CD14-positive monocyte (primary cell): ENCODE measurements around the gene NEDD4L. TPM values are rescaled to one million over a fixed set of nuclear protein-coding genes. Genes with fewer than 3 reads are reported as not detected.

Source experiments
- DNase-seq, 3 donors: peaks; one replicate each; pipeline ENCODE4 v3.0.0-alpha.2; 2011 to 2022
- H2AFZ ChIP-seq: 2 replicates; pipeline ENCODE4 v1.6.0; 2012; ENCODE audit warnings: mild to moderate bottlenecking, low read depth, low read length, inconsistent platforms; ENCODE audit not compliant: insufficient read depth, poor library complexity, severe bottlenecking
- H3K27ac ChIP-seq, 2 donors: 1 replicate in 1 of 2; 2 replicates in 1 of 2; pipeline ENCODE4 v1.5.1; 2012 to 2013; ENCODE audit warnings: low read length in 2 of 2, control low read depth in 1 of 2, inconsistent platforms in 1 of 2, low read depth in 1 of 2, mild to moderate bottlenecking in 1 of 2
- H3K27me3 ChIP-seq, 2 donors: one replicate each; pipeline versions ENCODE4 v1.6.0 to v1.6.1; 2011 to 2013; ENCODE audit warnings: low read length in 2 of 2; ENCODE audit not compliant: control insufficient read depth in 2 of 2, insufficient read depth in 2 of 2
- H3K36me3 ChIP-seq, 2 donors: replicated peaks in 1 of 2; 1 replicate in 1 of 2; 2 replicates in 1 of 2; pipeline versions ENCODE4 v1.5.1 to v1.6.1; 2012 to 2013; ENCODE audit warnings: low read length in 2 of 2, control low read depth in 1 of 2, inconsistent platforms in 1 of 2, mild to moderate bottlenecking in 1 of 2; ENCODE audit not compliant: insufficient read depth in 2 of 2, control insufficient read depth in 1 of 2
- H3K4me1 ChIP-seq, 2 donors: 1 replicate in 1 of 2; 2 replicates in 1 of 2; pipeline versions ENCODE4 v1.5.1 to v1.6.1; 2012 to 2013; ENCODE audit warnings: low read length in 2 of 2, control low read depth in 1 of 2, inconsistent platforms in 1 of 2, mild to moderate bottlenecking in 1 of 2, moderate library complexity in 1 of 2; ENCODE audit not compliant: insufficient read depth in 2 of 2, control insufficient read depth in 1 of 2
- H3K4me2 ChIP-seq: replicated peaks from 2 replicates; pipeline ENCODE3; 2012; ENCODE audit warnings: low read length, moderate library complexity, mild to moderate bottlenecking; ENCODE audit not compliant: poor library complexity, severe bottlenecking; ENCODE audit errors: extremely low read depth
- H3K4me3 ChIP-seq, 3 experiments: fragments of 200-600 bp in 1 of 3; sonication (generic) in 1 of 3; replicated peaks in 1 of 3; 1 replicate in 2 of 3; 2 replicates in 1 of 3; pipeline ENCODE4 v1.5.1; 2011 to 2013; ENCODE audit warnings: low read length in 3 of 3, mild to moderate bottlenecking in 3 of 3, control low read depth in 2 of 3, low read depth in 2 of 3, inconsistent platforms in 1 of 3, moderate library complexity in 1 of 3
- H3K79me2 ChIP-seq: 2 replicates; pipeline ENCODE4 v1.6.0; 2012; ENCODE audit warnings: mild to moderate bottlenecking, control low read depth, inconsistent platforms, low read length, moderate library complexity; ENCODE audit not compliant: insufficient read depth
- H3K9ac ChIP-seq: 2 replicates; pipeline ENCODE4 v1.6.0; 2017; ENCODE audit warnings: low read length, mild to moderate bottlenecking; ENCODE audit not compliant: insufficient read depth, poor library complexity, severe bottlenecking
- H3K9me3 ChIP-seq, 2 donors: replicated peaks in 1 of 2; 1 replicate in 1 of 2; 2 replicates in 1 of 2; pipeline versions ENCODE4 v1.5.1 to v1.6.1; 2012 to 2013; ENCODE audit warnings: low read length in 2 of 2, control low read depth in 1 of 2; ENCODE audit not compliant: control insufficient read depth in 1 of 2, insufficient read depth in 1 of 2
- H4K20me1 ChIP-seq: 2 replicates; pipeline ENCODE4 v1.6.0; 2012; ENCODE audit warnings: mild to moderate bottlenecking, low read length, control low read depth, moderate library complexity; ENCODE audit not compliant: insufficient read depth
- H3K27ac Mint-ChIP-seq, 7 donors: one replicate each; pipeline ENCODE4 v1.8.0; 2020; ENCODE audit warnings: mild to moderate bottlenecking in 7 of 7, mixed read lengths in 7 of 7, moderate library complexity in 6 of 7, inconsistent platforms in 2 of 7
- H3K27me3 Mint-ChIP-seq, 3 donors: one replicate each; pipeline ENCODE4 v1.8.0; 2021 to 2022; ENCODE audit warnings: low read depth in 3 of 3, mild to moderate bottlenecking in 3 of 3, mixed read lengths in 3 of 3, moderate library complexity in 3 of 3, inconsistent platforms in 1 of 3
- H3K36me3 Mint-ChIP-seq, 2 donors: one replicate each; pipeline ENCODE4 v1.8.0; 2020; ENCODE audit warnings: mixed read lengths in 2 of 2, inconsistent platforms in 1 of 2, mild to moderate bottlenecking in 1 of 2
- H3K4me1 Mint-ChIP-seq: one replicate; pipeline ENCODE4 v1.8.0; 2020; ENCODE audit warnings: mild to moderate bottlenecking, mixed read lengths
- H3K4me3 Mint-ChIP-seq, 2 donors: one replicate each; pipeline ENCODE4 v1.8.0; 2020; ENCODE audit warnings: mild to moderate bottlenecking in 2 of 2, mixed read lengths in 2 of 2, moderate library complexity in 1 of 2
- H3K9me3 Mint-ChIP-seq, 7 donors: one replicate each; pipeline ENCODE4 v1.8.0; 2020 to 2022; ENCODE audit warnings: mixed read lengths in 7 of 7, mild to moderate bottlenecking in 6 of 7, moderate library complexity in 6 of 7, inconsistent platforms in 2 of 7
- WGBS: methylation state at CpG from one replicate; pipeline ENCODE4 v1.1.5; 2013; ENCODE audit warnings: missing lambda C conversion rate; ENCODE audit not compliant: insufficient coverage; 5-methylcytosine and 5-hydroxymethylcytosine counted together
- intact Hi-C, 2 donors: fragments of 100-400 bp; cut with micrococcal nuclease; formaldehyde crosslinking; loops; one replicate each; pipeline versions ENCODE4 v1.15.0 to v1.15.1; 2023
- polyA plus RNA-seq, 3 donors: library from polyadenylated mRNA; depleted of rRNA in 1 of 3; unstranded in 2 of 3; stranded (reverse) in 1 of 3; fragments of 300-500 nt in 2 of 3; fragments of >200 nt in 1 of 3; fragmentation: Illumina TruSeq in 2 of 3; gene quantifications; 1 replicate in 2 of 3; 2 replicates in 1 of 3; pipeline ENCODE4 v1.2.3, GENCODE V29; 2012 to 2021
- TF ChIP-seq, protein P1 (sequence below): fragments of 200-600 bp; IDR thresholded peaks from one replicate; pipeline ENCODE4 v1.8.0; 2022; ENCODE audit warnings: antibody characterized with exemption, mild to moderate bottlenecking

NEDD4L gene
- polyA plus RNA-seq, 3 donors, result 2.5 to 5.2 (median 4.5) TPM

DNA sequence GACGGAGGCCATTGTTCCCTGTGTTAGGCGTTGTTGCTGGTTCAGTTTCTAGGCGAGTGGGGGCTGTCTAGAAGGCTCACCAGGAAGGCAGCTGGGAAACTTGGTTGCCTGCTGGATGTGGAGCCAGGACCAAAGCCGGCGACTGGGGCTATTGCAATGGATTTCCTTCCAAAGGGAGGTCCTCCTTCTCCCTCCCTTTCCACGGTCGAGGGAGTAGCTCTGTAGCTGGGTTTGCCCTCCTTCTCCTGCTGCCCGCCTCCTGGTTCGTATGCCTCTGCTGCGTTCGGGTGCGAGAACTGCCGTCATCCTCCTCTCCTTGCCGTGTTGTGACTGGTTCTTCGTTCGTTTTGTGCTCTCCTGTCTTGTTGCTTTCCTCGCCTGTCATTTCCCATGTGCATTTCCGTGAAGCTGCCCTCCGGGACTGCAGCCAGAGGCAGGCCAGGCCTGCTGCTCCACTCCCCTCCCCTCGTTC is 203.4 kb downstream of the NEDD4L start:
- Histone ChIP-seq H3K27ac (no peak overlapping the region), H3K79me2 (no peaks in the 10 kb centered on the region), H3K9me3 (no peaks in the 10 kb centered on the region), H3K27me3 (no peaks in the 10 kb centered on the region), H4K20me1 (no peaks in the 10 kb centered on the region), H3K4me3 (no peak overlapping the region), H2AFZ (no peak overlapping the region), H3K4me2 (no peak overlapping the region), H3K4me1 (no peaks in the 10 kb centered on the region), H3K36me3 (no peaks in the 10 kb centered on the region), H3K9ac (no peak overlapping the region)
- no peaks in the 10 kb centered on the region for H3K4me1 Mint-ChIP-seq
- no peak overlapping the region for H3K27ac Mint-ChIP-seq
- H3K4me3 Mint-ChIP-seq, result no peak overlapping the region
- H3K36me3 Mint-ChIP-seq, result no peaks in the 10 kb centered on the region
- 96% methylated on average over 17 of the region's 20 CpGs for WGBS
- no peaks in the 10 kb centered on the region for H3K9me3 Mint-ChIP-seq
- no peak for DNase-seq
- peaks cover under 1 to 9% (median 5%) of the 10 kb centered on the region in 3 donors for H3K27me3 Mint-ChIP-seq
- intact Hi-C loops, result no loop called here
- TF ChIP-seq, protein P1, sequence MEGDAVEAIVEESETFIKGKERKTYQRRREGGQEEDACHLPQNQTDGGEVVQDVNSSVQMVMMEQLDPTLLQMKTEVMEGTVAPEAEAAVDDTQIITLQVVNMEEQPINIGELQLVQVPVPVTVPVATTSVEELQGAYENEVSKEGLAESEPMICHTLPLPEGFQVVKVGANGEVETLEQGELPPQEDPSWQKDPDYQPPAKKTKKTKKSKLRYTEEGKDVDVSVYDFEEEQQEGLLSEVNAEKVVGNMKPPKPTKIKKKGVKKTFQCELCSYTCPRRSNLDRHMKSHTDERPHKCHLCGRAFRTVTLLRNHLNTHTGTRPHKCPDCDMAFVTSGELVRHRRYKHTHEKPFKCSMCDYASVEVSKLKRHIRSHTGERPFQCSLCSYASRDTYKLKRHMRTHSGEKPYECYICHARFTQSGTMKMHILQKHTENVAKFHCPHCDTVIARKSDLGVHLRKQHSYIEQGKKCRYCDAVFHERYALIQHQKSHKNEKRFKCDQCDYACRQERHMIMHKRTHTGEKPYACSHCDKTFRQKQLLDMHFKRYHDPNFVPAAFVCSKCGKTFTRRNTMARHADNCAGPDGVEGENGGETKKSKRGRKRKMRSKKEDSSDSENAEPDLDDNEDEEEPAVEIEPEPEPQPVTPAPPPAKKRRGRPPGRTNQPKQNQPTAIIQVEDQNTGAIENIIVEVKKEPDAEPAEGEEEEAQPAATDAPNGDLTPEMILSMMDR, result no peak

DNA sequence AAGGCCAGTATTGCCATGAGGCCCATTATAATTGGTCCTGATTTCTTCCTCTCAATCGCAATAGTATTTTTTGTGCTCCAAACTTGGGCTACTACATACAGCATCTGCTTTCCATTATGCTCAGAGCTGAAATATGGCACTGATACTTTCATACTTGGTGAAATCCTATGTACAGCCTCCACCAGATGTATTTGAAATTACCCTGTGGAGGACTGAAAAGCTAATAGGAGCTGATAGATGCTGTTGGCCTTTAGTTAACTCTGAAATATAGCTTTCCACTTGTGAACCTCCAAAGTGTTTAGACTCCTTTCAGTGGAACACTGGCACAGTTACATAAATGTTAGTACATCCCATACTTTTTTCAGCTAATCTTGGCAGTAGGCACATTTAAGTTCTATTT is 205.7 kb downstream of the NEDD4L start:
- peaks cover 0 to 3% (median 0%) of the 10 kb centered on the region in 7 donors for H3K9me3 Mint-ChIP-seq
- H3K79me2 ChIP-seq, result no peaks in the 10 kb centered on the region
- H3K4me2 ChIP-seq, result no peak overlapping the region
- H4K20me1 ChIP-seq, result no peaks in the 10 kb centered on the region
- no peak overlapping the region for H3K27ac ChIP-seq
- H3K4me3 ChIP-seq, result no peak overlapping the region
- H3K27me3 Mint-ChIP-seq, result peaks cover 0 to 6% (median 3%) of the 10 kb centered on the region in 3 donors
- no peak for DNase-seq
- H3K36me3 ChIP-seq, result no peaks in the 10 kb centered on the region
- H3K36me3 Mint-ChIP-seq, result no peaks in the 10 kb centered on the region
- intact Hi-C loops, result no loop called here
- no peaks in the 10 kb centered on the region for H3K4me1 Mint-ChIP-seq
- no peak overlapping the region for H2AFZ ChIP-seq
- H3K9ac ChIP-seq, result no peak overlapping the region
- H3K4me1 ChIP-seq, result no peaks in the 10 kb centered on the region
- H3K4me3 Mint-ChIP-seq, result no peak overlapping the region
- TF ChIP-seq, protein P1, result no peak
- no CpG with 5 or more reads among the region's 1 CpG for WGBS
- H3K27ac Mint-ChIP-seq, result no peak overlapping the region
- no peaks in the 10 kb centered on the region for H3K27me3 ChIP-seq
- H3K9me3 ChIP-seq, result no peaks in the 10 kb centered on the region
